Esophagus muscularis mucosa (tissue), 4 donors: ENCODE data around the gene CLEC17A. TPM values are rescaled to one million over a fixed set of nuclear protein-coding genes. Genes with fewer than 3 reads are reported as not detected.
A peak's percentile ranks its signal among the peaks of the same experiment; 100 is the strongest.

Experiments
- DNase-seq: peaks from one replicate; pipeline ENCODE4 v3.0.0-alpha.2; 2017; ENCODE audit errors: extremely low spot score
- H3K27ac ChIP-seq, 4 donors: fragments of 200-600 bp; sonication (generic); replicated peaks in 1 of 4; 1 replicate in 3 of 4; 2 replicates in 1 of 4; pipeline ENCODE4 v1.5.1; 2016 to 2019; ENCODE audit warnings: mild to moderate bottlenecking in 1 of 4
- H3K27me3 ChIP-seq, 4 donors: fragments of 200-600 bp; sonication (generic); one replicate each; pipeline versions ENCODE4 v1.5.1 to v1.6.0; 2016 to 2019
- H3K36me3 ChIP-seq, 4 donors: fragments of 200-600 bp; sonication (generic); one replicate each; pipeline ENCODE4 v1.5.1; 2016 to 2019
- H3K4me1 ChIP-seq, 4 donors: fragments of 200-600 bp; sonication (generic); one replicate each; pipeline ENCODE4 v1.5.1; 2016 to 2019
- H3K4me3 ChIP-seq, 4 donors: fragments of 200-600 bp; sonication (generic); 1 replicate in 2 of 4; 2 replicates in 2 of 4; pipeline ENCODE4 v1.5.1; 2016 to 2019; ENCODE audit warnings: mild to moderate bottlenecking in 4 of 4, moderate library complexity in 1 of 4
- H3K9me3 ChIP-seq, 4 donors: fragments of 200-600 bp; sonication (generic); 1 replicate in 3 of 4; 2 replicates in 1 of 4; pipeline ENCODE4 v1.5.1; 2016 to 2019
- EP300 ChIP-seq: sonication (generic); formaldehyde crosslinking; IDR thresholded peaks from one replicate; pipeline ENCODE4 v1.6.1; 2017; ENCODE audit warnings: antibody characterized with exemption
- POLR2A ChIP-seq: fragments of 450-650 bp; IDR thresholded peaks from one replicate; pipeline ENCODE4 v1.6.1; 2017; ENCODE audit warnings: antibody characterized with exemption, moderate library complexity, mild to moderate bottlenecking, low read depth
- POLR2AphosphoS5 ChIP-seq, 2 donors: sonication (generic); formaldehyde crosslinking; IDR thresholded peaks; one replicate each; pipeline ENCODE4 v1.6.1; 2017; ENCODE audit warnings: antibody characterized with exemption in 2 of 2
- WGBS: methylation state at CpG from one replicate; pipeline ENCODE4 v1.1.5; 2018; 5-methylcytosine and 5-hydroxymethylcytosine counted together
- intact Hi-C: fragments of 100-400 bp; cut with DNase I; formaldehyde crosslinking; loops from one replicate; pipeline ENCODE4 v1.15.1; 2023
- total RNA-seq, 4 donors: library from RNA; depleted of rRNA; stranded (reverse); fragments of >200 nt; gene quantifications; one replicate each; pipeline versions ENCODE4 v1.1.0 to v1.2.1, GENCODE V29; 2016
- TF ChIP-seq, protein P1 (sequence below), 3 experiments: fragments of 200-600 bp in 2 of 3; fragments of 450-650 bp in 1 of 3; sonication (generic) in 2 of 3; IDR thresholded peaks; one replicate each; pipeline ENCODE4 v1.5.1; 2017 to 2019; ENCODE audit warnings: antibody characterized with exemption in 3 of 3, mild to moderate bottlenecking in 2 of 3, moderate library complexity in 1 of 3

CLEC17A gene
- total RNA-seq, 4 donors from 2014 or later: not detected

DNA sequence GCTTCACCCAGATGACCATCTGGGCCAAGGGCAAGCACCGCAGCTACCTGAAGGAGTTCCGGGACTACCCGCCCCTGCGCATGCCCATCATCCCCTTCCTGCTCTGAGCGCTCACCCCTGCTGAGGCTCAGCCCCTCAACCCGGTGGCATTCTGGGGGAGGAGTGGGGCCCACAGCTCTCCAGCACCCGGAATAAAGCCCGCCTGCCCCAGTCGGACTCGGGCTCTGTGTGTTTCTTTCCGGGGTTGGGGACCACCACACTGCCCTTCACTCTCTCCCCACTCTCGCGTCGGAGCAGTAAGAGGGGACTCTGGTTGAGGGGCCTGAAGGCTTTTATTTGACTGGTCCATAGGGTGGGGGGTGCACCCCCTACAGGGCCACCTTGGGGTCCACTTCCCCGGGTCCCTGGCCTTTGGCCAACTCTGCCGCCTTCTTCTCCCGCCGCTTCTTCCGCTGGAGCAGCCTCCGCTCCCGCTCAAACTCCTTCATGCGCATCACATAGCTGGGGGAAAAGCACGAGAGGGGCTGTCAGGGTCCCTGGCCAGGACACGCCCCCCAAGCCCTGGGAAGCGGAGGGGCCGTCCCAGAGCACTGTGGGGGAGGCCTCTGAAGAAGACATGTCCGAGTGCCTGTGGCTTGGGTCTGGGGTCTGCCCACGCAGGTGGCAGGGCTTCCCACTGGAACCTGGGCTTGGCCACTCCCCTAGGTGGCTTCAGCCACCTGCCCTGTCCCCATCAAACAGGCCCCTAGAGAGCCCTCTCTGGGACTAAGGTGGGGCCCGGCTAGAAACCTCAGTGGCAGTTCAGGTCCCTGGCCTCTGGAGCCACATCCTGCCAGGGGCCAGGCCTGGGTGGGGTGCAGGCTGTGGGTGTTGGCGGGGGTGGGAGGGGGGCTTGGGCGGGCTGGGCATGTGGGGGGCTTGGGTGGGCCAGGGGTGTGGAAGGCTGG, 16.8 kb upstream of the CLEC17A start:
- H3K4me3 ChIP-seq: no peak overlapping the region
- H3K27me3 ChIP-seq: no peaks in the 10 kb centered on the region
- intact Hi-C loops: no loop called here
- TF ChIP-seq EP300: no peak
- TF ChIP-seq, protein P1, sequence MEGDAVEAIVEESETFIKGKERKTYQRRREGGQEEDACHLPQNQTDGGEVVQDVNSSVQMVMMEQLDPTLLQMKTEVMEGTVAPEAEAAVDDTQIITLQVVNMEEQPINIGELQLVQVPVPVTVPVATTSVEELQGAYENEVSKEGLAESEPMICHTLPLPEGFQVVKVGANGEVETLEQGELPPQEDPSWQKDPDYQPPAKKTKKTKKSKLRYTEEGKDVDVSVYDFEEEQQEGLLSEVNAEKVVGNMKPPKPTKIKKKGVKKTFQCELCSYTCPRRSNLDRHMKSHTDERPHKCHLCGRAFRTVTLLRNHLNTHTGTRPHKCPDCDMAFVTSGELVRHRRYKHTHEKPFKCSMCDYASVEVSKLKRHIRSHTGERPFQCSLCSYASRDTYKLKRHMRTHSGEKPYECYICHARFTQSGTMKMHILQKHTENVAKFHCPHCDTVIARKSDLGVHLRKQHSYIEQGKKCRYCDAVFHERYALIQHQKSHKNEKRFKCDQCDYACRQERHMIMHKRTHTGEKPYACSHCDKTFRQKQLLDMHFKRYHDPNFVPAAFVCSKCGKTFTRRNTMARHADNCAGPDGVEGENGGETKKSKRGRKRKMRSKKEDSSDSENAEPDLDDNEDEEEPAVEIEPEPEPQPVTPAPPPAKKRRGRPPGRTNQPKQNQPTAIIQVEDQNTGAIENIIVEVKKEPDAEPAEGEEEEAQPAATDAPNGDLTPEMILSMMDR (IDR thresholded peaks at IDR 0.05): no peak
- no peak for TF ChIP-seq POLR2A
- no peak for TF ChIP-seq POLR2AphosphoS5 (IDR thresholded peaks at IDR 0.05)
- 83% methylated on average over 28 of the region's 31 CpGs for WGBS
- H3K36me3 ChIP-seq: peaks cover 8 to 53% (median 46%) of the 10 kb centered on the region in 4 donors
- H3K4me1 ChIP-seq: peaks cover 34 to 47% (median 40%) of the 10 kb centered on the region in 4 donors
- no peak overlapping the region for H3K27ac ChIP-seq
- H3K9me3 ChIP-seq: no peaks in the 10 kb centered on the region
- no peak for DNase-seq

DNA sequence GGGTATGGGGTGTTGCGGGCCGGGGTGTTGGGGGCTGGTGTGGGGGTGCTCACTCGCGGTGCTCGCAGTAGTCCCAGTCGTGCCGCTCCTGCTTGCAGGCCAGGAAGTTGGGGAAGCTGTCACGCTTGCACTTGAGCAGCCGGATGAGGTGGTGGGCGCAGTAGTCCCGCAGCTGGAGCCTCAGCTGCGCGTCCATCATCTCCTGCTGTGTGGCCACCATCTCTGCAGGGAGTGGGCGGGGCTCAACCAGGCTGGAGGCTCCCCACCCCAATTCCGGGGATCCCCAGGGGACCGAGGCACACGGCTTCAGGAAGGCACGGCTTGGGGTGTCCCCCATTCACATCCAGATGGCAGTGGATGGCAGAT, 16.2 kb upstream of the CLEC17A start:
- TF ChIP-seq EP300 (no peak), POLR2A (no peak), POLR2AphosphoS5 (IDR thresholded peaks at IDR 0.05) (no peak)
- TF ChIP-seq, protein P1 (IDR thresholded peaks at IDR 0.05): no peak
- no peak for DNase-seq
- no peaks in the 10 kb centered on the region for H3K9me3 ChIP-seq
- 90% methylated on average over 2 of the region's 18 CpGs for WGBS
- no peak overlapping the region for H3K27ac ChIP-seq
- intact Hi-C loops: no loop called here
- H3K4me1 ChIP-seq: peaks cover 32 to 46% (median 38%) of the 10 kb centered on the region in 4 donors
- peaks cover 8 to 53% (median 46%) of the 10 kb centered on the region in 4 donors for H3K36me3 ChIP-seq
- no peaks in the 10 kb centered on the region for H3K27me3 ChIP-seq
- no peak overlapping the region for H3K4me3 ChIP-seq

DNA sequence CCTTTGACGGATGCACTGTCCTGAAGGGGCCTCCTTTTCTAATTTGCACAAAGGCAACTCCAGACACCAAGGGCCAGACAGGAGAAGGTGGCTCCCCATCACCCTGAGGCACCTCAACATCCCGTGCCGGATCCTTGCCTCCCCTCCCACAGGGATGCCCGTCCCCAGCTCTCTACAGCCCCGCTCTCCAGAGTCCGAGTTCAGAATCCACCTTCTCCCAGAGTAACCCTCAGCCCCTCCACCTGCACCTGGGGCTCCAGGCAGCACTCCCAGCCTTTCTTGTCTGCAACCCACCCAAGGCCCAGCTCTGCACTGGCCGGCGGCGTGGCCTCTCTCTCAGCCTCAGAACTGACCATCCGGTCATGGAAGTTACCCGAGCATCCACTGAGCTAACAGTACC, 15.8 kb upstream of the CLEC17A start:
- WGBS: 61% methylated on average over 5 of the region's 11 CpGs
- H3K9me3 ChIP-seq: no peaks in the 10 kb centered on the region
- H3K27ac ChIP-seq: no peak overlapping the region
- peaks cover 30 to 44% (median 35%) of the 10 kb centered on the region in 4 donors for H3K4me1 ChIP-seq
- peaks cover 8 to 53% (median 46%) of the 10 kb centered on the region in 4 donors for H3K36me3 ChIP-seq
- intact Hi-C loops: no loop called here
- TF ChIP-seq POLR2AphosphoS5 (IDR thresholded peaks at IDR 0.05) (no peak), POLR2A (no peak)
- DNase-seq: no peak
- H3K4me3 ChIP-seq: no peak overlapping the region
- no peaks in the 10 kb centered on the region for H3K27me3 ChIP-seq

DNA sequence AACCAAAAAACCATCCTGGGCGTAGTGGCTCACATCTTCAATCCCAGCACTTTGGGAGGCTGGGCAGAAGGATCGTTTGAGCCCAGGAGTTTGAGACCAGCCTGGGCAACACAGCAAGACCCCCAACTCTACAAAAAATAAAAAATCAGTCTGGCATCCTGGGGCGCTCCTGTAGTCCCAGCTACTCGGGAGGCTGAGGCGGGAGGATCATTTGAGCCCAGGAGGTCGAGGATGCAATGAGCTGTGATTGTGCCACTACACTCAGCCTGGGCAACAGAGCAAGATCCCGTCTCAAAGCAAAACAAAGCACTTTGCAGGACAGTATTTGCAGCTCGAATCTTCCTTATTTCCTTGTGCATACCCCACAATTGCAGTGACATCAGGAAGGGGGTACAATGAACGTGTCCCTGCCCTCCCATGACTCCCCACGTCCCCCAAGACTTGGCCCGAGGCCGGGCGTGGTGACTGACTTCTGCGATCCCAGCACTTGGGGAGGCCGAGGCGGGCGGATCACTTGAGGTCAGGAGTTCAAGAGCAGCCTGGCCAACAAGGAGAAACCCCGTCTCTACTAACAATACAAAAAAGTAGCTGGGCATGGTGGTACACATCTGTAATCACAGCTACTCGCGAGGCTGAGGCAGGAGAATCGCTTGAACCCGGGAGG, 11.9 kb upstream of the CLEC17A start:
- Histone ChIP-seq H3K27ac (peak overlapping the region; percentile 72 to 88 (median 83)), H3K36me3 (peaks cover 0 to 28% (median 24%) of the 10 kb centered on the region in 4 donors), H3K4me1 (peaks cover 22 to 51% (median 39%) of the 10 kb centered on the region in 4 donors), H3K27me3 (no peaks in the 10 kb centered on the region), H3K9me3 (no peaks in the 10 kb centered on the region), H3K4me3 (peak overlapping the region; percentile 86 to 99 (median 94))
- TF ChIP-seq POLR2AphosphoS5 (IDR thresholded peaks at IDR 0.05) (no peak), POLR2A (no peak), EP300 (no peak)
- TF ChIP-seq, protein P1 (IDR thresholded peaks at IDR 0.05): no peak
- DNase-seq: no peak
- 46% methylated on average over 21 of the region's 22 CpGs for WGBS
- intact Hi-C loops: no loop called here
